HEK293T (cell line): ENCODE data around the gene KRT33B.

ENCODE experiments used
- CTCF ChIA-PET: fragments of 350-600 bp; formaldehyde crosslinking; extraction: SDS; loops from one replicate; lab custom pipeline; 2021; ENCODE audit warnings: antibody characterized with exemption, inconsistent platforms; lab: Yijun Ruan, JAX
- POLR2A ChIA-PET: fragments of 350-600 bp; formaldehyde crosslinking; extraction: SDS; loops from one replicate; lab custom pipeline; 2020; ENCODE audit warnings: antibody characterized with exemption, inconsistent platforms; lab: Yijun Ruan, JAX
- DNase-seq: peaks from one replicate; pipeline ENCODE4 v3.0.0; 2012; ENCODE audit warnings: mixed read lengths; ENCODE audit errors: extremely low spot score
- ARNT ChIP-seq: fragments of 450-650 bp; IDR thresholded peaks from 2 replicates; pipeline ENCODE4 v1.6.1; 2017; ENCODE audit warnings: mild to moderate bottlenecking
- BHLHE40 ChIP-seq: fragments of 450-650 bp; IDR thresholded peaks from 2 replicates; pipeline ENCODE4 v1.6.1; 2016; ENCODE audit warnings: mild to moderate bottlenecking, moderate library complexity, borderline replicate concordance
- CTBP1 ChIP-seq: fragments of 450-650 bp; IDR thresholded peaks from 2 replicates; pipeline ENCODE4 v1.6.1; 2016; ENCODE audit warnings: borderline replicate concordance
- ELF4 ChIP-seq: fragments of 450-650 bp; IDR thresholded peaks from 2 replicates; pipeline ENCODE4 v1.6.1; 2017; ENCODE audit warnings: antibody characterized with exemption
- FOXA1 ChIP-seq: fragments of 450-650 bp; IDR thresholded peaks from 2 replicates; pipeline ENCODE4 v1.6.1; 2016; ENCODE audit warnings: mild to moderate bottlenecking
- FOXK2 ChIP-seq: fragments of 450-650 bp; IDR thresholded peaks from 2 replicates; pipeline ENCODE4 v1.6.1; 2016; ENCODE audit warnings: mild to moderate bottlenecking
- FOXM1 ChIP-seq: fragments of 450-650 bp; IDR thresholded peaks from 2 replicates; pipeline ENCODE4 v1.6.1; 2017; ENCODE audit warnings: mild to moderate bottlenecking, borderline replicate concordance
- HDGF ChIP-seq: fragments of 450-650 bp; IDR thresholded peaks from 2 replicates; pipeline ENCODE4 v1.6.1; 2017; ENCODE audit warnings: antibody characterized with exemption, borderline replicate concordance
- L3MBTL2 ChIP-seq: fragments of 450-650 bp; conservative IDR thresholded peaks from 2 replicates; pipeline ENCODE4 v1.6.1; 2016; ENCODE audit warnings: mild to moderate bottlenecking
- LEF1 ChIP-seq: fragments of 450-650 bp; IDR thresholded peaks from 2 replicates; pipeline ENCODE4 v1.6.1; 2017; ENCODE audit warnings: mild to moderate bottlenecking, borderline replicate concordance
- NFRKB ChIP-seq: fragments of 450-650 bp; IDR thresholded peaks from 2 replicates; pipeline ENCODE4 v1.6.1; 2016; ENCODE audit warnings: mild to moderate bottlenecking, moderate library complexity
- PKNOX1 ChIP-seq: fragments of 450-650 bp; IDR thresholded peaks from 2 replicates; pipeline ENCODE4 v1.6.1; 2016
- SP1 ChIP-seq: fragments of 450-650 bp; IDR thresholded peaks from 2 replicates; pipeline ENCODE4 v1.6.1; 2017
- SUZ12 ChIP-seq: fragments of 450-650 bp; IDR thresholded peaks from 2 replicates; pipeline ENCODE4 v1.6.1; 2016; ENCODE audit warnings: mild to moderate bottlenecking
- TARDBP ChIP-seq: fragments of 450-650 bp; IDR thresholded peaks from 2 replicates; pipeline ENCODE4 v1.6.1; 2016
- ZNF384 ChIP-seq: fragments of 450-650 bp; IDR thresholded peaks from 2 replicates; pipeline ENCODE4 v1.6.1; 2016

The KRT33B gene

GRCh38 chr17:41345992-41346391, 23.6 kb downstream of the KRT33B start:
- TF ChIP-seq FOXA1 (no peak), FOXK2 (no peak), HDGF (no peak), SUZ12 (no peak), ARNT (no peak), NFRKB (no peak), CTBP1 (no peak), BHLHE40 (no peak), FOXM1 (no peak), ELF4 (no peak), ZNF384 (no peak), PKNOX1 (no peak), L3MBTL2 (no peak), SP1 (no peak), LEF1 (no peak), TARDBP (no peak)
- ChIA-PET CTCF (interaction anchor here (1.1 kb wide), 1 partner anchor 23 kb away, joined by 3 read pairs; no protein-coding TSS in a partner anchor), POLR2A (no interaction called here)
- DNase-seq = no peak

GRCh38 chr17:41343029-41343428, 26.6 kb downstream of the KRT33B start:
- CTCF ChIA-PET = no interaction called here
- POLR2A ChIA-PET = interaction anchor here (0.7 kb wide), 1 partner anchor 695 kb away, joined by 3 read pairs; no protein-coding TSS in a partner anchor
- no peak for DNase-seq
- TF ChIP-seq FOXA1 (no peak), ZNF384 (no peak), BHLHE40 (no peak), FOXK2 (no peak), FOXM1 (no peak), LEF1 (no peak), L3MBTL2 (no peak), CTBP1 (no peak), SUZ12 (no peak), NFRKB (no peak), SP1 (no peak), TARDBP (no peak), ELF4 (no peak), HDGF (no peak), ARNT (no peak), PKNOX1 (no peak)

GRCh38 chr17:41340934-41341861, 28.4 kb downstream of the KRT33B start:
- POLR2A ChIA-PET = no interaction called here
- CTCF ChIA-PET = no interaction called here
- TF ChIP-seq LEF1 (no peak), FOXK2 (no peak), BHLHE40 (no peak), CTBP1 (no peak), NFRKB (no peak), FOXM1 (no peak), FOXA1 (no peak), L3MBTL2 (no peak)
- no peak for DNase-seq

- CTCF ChIA-PET = no interaction called here
- POLR2A ChIA-PET = no interaction called here
- TF ChIP-seq HDGF (no peak), ELF4 (no peak), SUZ12 (no peak), LEF1 (no peak), CTBP1 (no peak), ARNT (no peak), FOXA1 (no peak), FOXK2 (no peak)
- no peak for DNase-seq
Measured at GRCh38 chr17:41340494-41340893, 29.1 kb downstream of the KRT33B start.

- no peak for DNase-seq
Measured at GRCh38 chr17:41339571-41340172, 29.9 kb downstream of the KRT33B start.

More at GRCh38 chr17:41339571-41340172, 29.9 kb downstream of the KRT33B start:
- ChIA-PET CTCF (no interaction called here), POLR2A (no interaction called here)
- TF ChIP-seq L3MBTL2 = no peak
- no peak for TF ChIP-seq TARDBP
- TF ChIP-seq FOXM1 = no peak
- TF ChIP-seq ELF4 = no peak
- no peak for TF ChIP-seq SUZ12
- no peak for TF ChIP-seq FOXK2
- no peak for TF ChIP-seq FOXA1
- no peak for TF ChIP-seq PKNOX1
- TF ChIP-seq HDGF = no peak
